ENCODE data around the gene NALCN.
A peak's percentile ranks its signal among the peaks of the same experiment; 100 is the strongest.

NALCN gene

DNA sequence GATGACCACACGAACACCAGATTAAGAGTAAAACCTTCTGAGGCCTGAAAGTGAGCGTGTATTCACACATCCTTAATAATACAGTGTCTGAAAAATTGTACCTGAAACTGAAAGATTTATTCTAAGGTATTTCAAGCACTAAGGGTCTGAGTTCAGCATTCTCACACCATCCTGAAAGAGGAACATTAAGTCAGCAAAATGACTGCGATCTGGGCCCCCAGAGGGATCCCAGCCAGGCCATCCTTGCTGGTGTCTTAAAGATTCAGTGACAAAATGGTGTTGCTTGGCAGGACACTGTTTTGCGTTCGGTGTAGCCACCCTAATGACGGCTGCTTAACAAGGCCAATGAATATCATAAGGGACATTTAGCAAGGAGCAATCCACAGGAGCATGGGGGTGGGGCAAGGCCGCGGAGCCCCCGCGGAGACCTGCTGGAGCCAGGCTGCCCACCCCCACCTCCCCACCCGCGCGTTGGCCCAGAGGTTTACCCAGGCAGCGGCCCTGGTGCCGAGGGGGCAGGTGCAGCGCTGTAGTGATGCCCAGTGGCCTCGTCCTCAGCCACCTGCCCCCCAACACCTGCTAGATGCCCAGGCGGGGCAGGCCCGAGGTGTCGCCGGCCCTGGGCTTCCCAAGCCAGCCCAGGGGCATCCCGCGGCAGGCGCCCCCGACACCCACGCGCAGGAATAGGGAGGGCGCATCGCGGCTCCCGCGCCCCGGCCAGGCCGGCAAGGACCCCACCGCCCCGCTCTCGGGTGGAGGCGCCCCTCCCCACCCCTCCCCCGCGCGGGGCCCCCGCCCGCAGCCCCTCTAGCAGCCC lies 742 bp downstream of the NALCN start:
- DNase-seq: peak; percentile 42

- no peak for DNase-seq
Observed at GRCh38 chr13:101412076-101412475, 4.2 kb downstream of the NALCN start.

DNA sequence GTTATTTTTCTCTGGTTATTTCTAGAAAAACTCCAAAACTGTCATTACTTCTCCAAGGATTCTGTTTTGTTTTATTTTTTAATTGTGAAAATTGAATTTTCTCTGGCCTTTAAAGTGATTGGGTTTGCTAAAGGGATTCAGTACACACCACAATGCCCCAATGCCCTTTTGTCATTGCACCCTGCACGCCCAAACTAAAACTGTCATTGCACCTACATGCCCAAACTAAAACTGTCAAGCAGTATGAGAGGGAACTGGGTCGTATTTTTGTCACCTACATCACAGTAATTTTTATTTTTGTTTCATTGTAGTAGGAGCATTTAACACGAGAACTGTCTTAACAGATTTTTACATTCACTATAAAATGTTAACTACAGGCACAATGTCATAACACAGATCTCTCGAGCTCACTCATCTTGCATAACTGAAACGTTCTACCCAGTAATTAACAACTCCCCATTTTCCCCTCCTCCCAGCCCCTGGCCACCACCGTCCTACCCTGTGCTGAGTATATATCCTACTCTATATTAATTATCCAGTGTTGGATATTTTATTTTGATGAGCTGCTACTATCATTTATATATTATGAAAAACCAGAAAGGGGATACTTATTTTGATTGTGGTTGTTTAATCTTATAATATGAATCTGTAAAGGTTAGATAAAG lies 7.2 kb downstream of the NALCN start:
- DNase-seq: no peak

- no peak for DNase-seq
Observed at GRCh38 chr13:101408154-101408553, 8.2 kb downstream of the NALCN start.

DNA sequence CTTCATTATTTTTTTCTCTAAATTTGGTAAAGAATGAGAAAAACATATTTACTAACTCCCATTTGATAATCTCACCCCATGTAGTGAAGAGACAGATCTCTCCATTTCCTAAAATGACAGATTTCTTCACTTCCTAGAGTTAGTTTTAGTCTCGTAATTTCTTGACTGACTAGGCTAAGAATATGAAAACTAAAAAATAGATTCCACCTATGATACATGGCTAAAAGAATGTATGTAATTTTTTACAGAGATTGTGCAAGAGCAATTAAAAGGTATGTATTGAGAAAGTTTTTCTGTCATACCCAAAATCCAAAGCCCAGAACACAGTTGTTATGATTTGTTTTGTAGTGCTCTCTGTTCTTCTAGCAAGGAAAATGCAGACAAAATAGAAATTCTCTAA lies 9.5 kb downstream of the NALCN start:
- no peak for DNase-seq

DNA sequence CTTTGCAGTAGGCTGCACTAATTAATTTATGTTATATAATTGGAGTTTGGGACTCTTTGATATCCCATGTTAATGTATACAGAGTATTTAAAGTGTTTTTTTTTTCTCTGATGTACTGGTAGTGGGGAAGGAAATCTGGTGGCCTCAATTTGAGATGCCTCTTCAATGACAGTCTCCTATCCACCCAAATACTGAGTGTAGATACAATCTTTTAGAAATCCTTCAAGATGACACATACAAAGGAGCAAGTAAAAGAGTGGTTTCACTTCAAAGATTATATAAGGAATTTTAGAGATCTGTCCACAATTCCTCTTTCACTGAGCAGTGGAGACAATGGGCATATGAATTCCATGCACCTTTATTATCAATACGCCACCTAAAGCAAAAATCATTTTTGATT lies 15.1 kb downstream of the NALCN start:
- DNase-seq: no peak

GRCh38 chr13:101399365-101399764 lies 16.9 kb downstream of the NALCN start:
- no peak for DNase-seq

DNA sequence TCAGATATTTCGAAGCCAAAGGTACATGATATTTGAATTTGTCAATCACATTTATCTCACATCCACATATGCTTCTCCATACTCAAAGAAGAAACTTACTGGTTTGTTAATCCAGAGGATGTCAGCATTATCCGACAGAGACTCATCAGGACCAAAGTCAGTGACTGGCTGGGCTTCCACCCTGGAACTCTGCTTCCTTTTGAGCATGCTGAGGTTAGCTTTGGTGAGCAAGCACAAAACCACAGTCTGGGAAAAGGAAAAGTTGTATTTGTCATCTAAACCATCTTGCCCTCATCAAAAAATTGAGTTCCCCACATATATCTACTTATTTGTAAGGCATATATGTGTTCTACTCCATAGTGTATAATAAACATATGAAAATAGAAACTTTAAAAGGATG lies 17.4 kb downstream of the NALCN start:
- no peak for DNase-seq

- DNase-seq: no peak
Observed at GRCh38 chr13:101398191-101398590, 18.1 kb downstream of the NALCN start.

DNA sequence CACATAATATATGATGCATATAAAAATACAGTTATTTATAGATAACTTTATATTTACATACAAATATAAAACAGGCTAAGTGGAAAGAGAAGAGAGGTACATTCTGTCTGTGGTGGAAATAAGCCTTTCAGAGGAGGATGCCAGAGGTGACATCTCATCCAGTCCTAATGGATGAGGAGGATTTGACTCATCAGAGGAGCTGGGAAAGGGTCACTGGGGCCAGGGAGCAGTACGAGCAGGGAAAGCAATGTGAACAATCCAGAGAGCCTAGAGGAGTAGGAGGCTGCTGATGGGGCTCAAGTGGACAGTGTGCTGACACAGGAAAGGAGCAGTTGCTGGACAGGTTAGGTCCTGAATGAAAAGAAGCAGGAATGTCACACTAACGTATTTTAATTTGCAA lies 18.6 kb downstream of the NALCN start:
- no peak for DNase-seq

DNA sequence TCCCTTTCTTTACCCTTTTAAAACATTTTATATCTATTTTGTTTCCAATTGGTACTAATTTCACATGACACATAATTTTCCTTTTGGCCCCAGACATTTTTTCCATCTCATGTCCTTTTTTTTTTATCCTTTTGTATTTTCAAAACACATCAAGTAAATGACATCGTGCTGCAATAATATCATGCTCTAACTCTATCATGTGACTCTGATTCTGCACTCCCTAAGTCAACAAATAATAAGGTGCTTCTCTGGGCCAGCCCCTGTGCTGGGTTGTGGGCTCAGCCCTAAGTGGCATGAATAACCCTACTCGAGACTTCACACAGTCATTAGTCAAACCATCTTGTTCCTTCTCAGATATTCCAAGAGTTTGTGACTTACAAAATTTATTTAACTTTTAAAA lies 21.7 kb downstream of the NALCN start:
- DNase-seq: no peak

DNA sequence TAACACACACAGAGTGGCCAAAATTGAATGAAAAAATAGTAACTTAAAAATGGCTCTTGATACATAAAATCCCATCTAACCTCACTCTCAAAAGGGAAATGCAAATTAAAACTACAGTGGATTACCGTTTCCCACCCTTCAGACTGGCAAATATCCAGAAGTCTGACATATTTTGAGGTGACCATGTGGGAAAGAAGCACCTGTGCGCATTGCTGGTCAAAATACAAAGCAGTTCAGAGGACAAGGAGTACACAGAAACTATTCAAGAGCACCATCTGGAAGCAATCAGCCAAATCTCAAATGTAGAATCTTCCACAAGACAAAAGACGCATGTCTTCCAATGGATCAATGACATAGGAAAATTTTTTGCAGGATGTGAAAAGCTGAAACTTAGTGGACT lies 23.2 kb downstream of the NALCN start:
- no peak for DNase-seq

- DNase-seq: no peak
Observed at GRCh38 chr13:101390461-101390860, 25.8 kb downstream of the NALCN start.

DNA sequence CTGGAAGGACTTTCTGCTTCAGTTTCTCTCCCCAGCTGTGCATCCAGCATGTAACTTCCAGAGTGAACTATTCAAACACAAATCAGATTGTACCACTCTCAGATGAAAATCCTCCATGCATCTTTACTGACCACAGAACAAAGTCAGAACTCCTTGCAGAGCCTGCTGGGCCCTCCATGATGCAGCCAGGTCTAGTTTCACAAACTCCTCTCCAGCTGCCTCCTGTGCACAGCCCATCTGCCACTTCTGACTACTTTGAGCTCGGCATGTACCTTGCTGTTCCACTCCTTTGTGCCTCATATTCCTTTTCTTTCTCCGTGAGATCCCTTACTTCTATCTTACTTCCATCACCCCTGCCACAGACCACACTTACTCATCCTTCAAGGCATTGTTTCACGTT lies 31.4 kb downstream of the NALCN start:
- no peak for DNase-seq

DNA sequence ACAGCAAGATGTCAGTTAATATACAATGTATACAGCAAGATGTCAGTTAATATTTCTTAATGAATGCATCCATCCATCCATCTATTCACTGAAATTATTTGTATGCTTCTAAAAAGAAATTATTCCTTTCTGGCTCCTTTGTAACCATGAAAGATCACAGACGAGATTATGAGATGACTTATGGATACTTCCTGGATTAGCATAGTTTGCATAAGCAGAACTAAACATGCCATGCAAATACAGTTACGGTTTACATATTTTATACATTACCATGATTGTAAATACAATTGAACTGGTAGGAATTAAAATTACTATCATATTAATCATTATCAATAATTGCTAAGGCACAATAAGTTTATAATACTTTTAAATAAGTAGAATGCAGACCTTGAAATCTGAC lies 32.7 kb downstream of the NALCN start:
- no peak for DNase-seq

- DNase-seq: no peak
Observed at GRCh38 chr13:101382701-101383100, 33.6 kb downstream of the NALCN start.

GRCh38 chr13:101382086-101382485 lies 34.2 kb downstream of the NALCN start:
- DNase-seq: no peak

DNA sequence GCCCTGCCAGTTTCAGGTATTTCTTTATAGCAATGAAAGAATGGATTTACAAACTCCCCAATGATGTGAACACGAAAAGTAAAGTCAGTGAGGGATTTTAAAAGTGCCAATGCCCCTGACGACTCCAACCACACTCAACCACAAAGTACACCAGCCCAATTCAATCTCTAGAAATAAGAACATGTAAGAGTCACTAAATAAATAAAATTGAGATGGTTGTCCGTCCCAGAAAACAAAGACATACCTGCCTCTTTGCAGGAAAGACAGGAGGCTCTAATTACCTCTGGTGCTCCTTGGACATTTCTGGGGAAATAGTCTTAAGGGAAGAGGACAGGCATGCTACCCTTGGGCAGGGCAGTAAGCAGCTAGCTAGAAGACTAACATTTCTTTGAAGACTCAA lies 55.8 kb downstream of the NALCN start:
- DNase-seq: no peak

DNA sequence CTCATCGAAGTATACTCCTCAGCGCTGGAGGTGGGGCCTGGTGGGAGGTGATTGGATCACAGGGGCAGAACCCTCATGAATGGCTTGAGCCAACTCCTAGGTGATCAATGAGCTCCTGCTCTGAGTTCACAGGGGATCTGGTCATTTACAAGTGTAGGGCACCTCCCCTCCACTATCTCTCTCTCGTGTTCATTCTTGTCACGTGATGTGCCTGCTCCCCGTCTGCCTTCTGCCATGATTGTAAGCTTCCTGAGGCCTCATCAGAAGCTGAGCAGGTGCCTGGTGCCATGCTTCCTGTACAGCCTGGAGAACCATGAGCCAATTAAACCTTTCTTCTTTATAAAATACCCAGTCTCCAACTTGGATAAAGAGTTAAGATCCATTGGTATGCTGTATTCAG lies 61.4 kb downstream of the NALCN start:
- DNase-seq: no peak

- DNase-seq: no peak
Observed at GRCh38 chr13:101346942-101347728, 69.2 kb downstream of the NALCN start.

- DNase-seq: no peak
Observed at GRCh38 chr13:101346161-101346560, 70.1 kb downstream of the NALCN start.

GRCh38 chr13:101343128-101343787 lies 73.0 kb downstream of the NALCN start:
- no peak for DNase-seq

DNA sequence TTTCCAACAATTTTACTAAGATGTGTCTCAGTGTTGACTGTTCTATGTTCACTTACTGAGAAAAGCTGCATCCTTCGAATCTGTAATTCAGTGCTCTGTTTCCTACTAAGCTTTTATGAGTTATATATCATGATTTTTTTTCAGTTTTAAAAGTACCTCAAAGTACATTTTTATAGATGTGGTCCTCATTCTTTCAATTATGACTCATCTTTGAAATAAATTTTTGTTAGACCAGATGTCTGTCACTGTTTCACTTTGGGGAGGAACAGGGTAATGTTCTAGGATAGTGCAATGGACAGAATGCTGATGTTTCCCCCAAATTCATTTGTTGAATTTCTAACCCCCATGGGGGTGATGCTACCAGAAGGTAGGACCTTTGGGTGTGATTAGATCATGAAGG lies 74.8 kb downstream of the NALCN start:
- DNase-seq: no peak
